CD14-positive monocyte (primary cell): ENCODE results near the gene PEX10. TPM values are rescaled to one million over a fixed set of nuclear protein-coding genes. Genes with fewer than 3 reads are reported as not detected.

Experiments
- DNase-seq, 3 donors: peaks; one replicate each; pipeline ENCODE4 v3.0.0-alpha.2; 2011 to 2022
- H2AFZ ChIP-seq: 2 replicates; pipeline ENCODE4 v1.6.0; 2012; ENCODE audit warnings: mild to moderate bottlenecking, low read depth, low read length, inconsistent platforms; ENCODE audit not compliant: insufficient read depth, poor library complexity, severe bottlenecking
- H3K27ac ChIP-seq, 2 donors: 1 replicate in 1 of 2; 2 replicates in 1 of 2; pipeline ENCODE4 v1.5.1; 2012 to 2013; ENCODE audit warnings: low read length in 2 of 2, control low read depth in 1 of 2, inconsistent platforms in 1 of 2, low read depth in 1 of 2, mild to moderate bottlenecking in 1 of 2
- H3K27me3 ChIP-seq, 2 donors: one replicate each; pipeline versions ENCODE4 v1.6.0 to v1.6.1; 2011 to 2013; ENCODE audit warnings: low read length in 2 of 2; ENCODE audit not compliant: control insufficient read depth in 2 of 2, insufficient read depth in 2 of 2
- H3K36me3 ChIP-seq, 2 donors: replicated peaks in 1 of 2; 1 replicate in 1 of 2; 2 replicates in 1 of 2; pipeline versions ENCODE4 v1.5.1 to v1.6.1; 2012 to 2013; ENCODE audit warnings: low read length in 2 of 2, control low read depth in 1 of 2, inconsistent platforms in 1 of 2, mild to moderate bottlenecking in 1 of 2; ENCODE audit not compliant: insufficient read depth in 2 of 2, control insufficient read depth in 1 of 2
- H3K4me1 ChIP-seq, 2 donors: 1 replicate in 1 of 2; 2 replicates in 1 of 2; pipeline versions ENCODE4 v1.5.1 to v1.6.1; 2012 to 2013; ENCODE audit warnings: low read length in 2 of 2, control low read depth in 1 of 2, inconsistent platforms in 1 of 2, mild to moderate bottlenecking in 1 of 2, moderate library complexity in 1 of 2; ENCODE audit not compliant: insufficient read depth in 2 of 2, control insufficient read depth in 1 of 2
- H3K4me2 ChIP-seq: replicated peaks from 2 replicates; pipeline ENCODE3; 2012; ENCODE audit warnings: low read length, moderate library complexity, mild to moderate bottlenecking; ENCODE audit not compliant: poor library complexity, severe bottlenecking; ENCODE audit errors: extremely low read depth
- H3K4me3 ChIP-seq, 3 experiments: fragments of 200-600 bp in 1 of 3; sonication (generic) in 1 of 3; replicated peaks in 1 of 3; 1 replicate in 2 of 3; 2 replicates in 1 of 3; pipeline ENCODE4 v1.5.1; 2011 to 2013; ENCODE audit warnings: low read length in 3 of 3, mild to moderate bottlenecking in 3 of 3, control low read depth in 2 of 3, low read depth in 2 of 3, inconsistent platforms in 1 of 3, moderate library complexity in 1 of 3
- H3K79me2 ChIP-seq: 2 replicates; pipeline ENCODE4 v1.6.0; 2012; ENCODE audit warnings: mild to moderate bottlenecking, control low read depth, inconsistent platforms, low read length, moderate library complexity; ENCODE audit not compliant: insufficient read depth
- H3K9ac ChIP-seq: 2 replicates; pipeline ENCODE4 v1.6.0; 2017; ENCODE audit warnings: low read length, mild to moderate bottlenecking; ENCODE audit not compliant: insufficient read depth, poor library complexity, severe bottlenecking
- H3K9me3 ChIP-seq, 2 donors: replicated peaks in 1 of 2; 1 replicate in 1 of 2; 2 replicates in 1 of 2; pipeline versions ENCODE4 v1.5.1 to v1.6.1; 2012 to 2013; ENCODE audit warnings: low read length in 2 of 2, control low read depth in 1 of 2; ENCODE audit not compliant: control insufficient read depth in 1 of 2, insufficient read depth in 1 of 2
- H4K20me1 ChIP-seq: 2 replicates; pipeline ENCODE4 v1.6.0; 2012; ENCODE audit warnings: mild to moderate bottlenecking, low read length, control low read depth, moderate library complexity; ENCODE audit not compliant: insufficient read depth
- H3K27ac Mint-ChIP-seq, 7 donors: one replicate each; pipeline ENCODE4 v1.8.0; 2020; ENCODE audit warnings: mild to moderate bottlenecking in 7 of 7, mixed read lengths in 7 of 7, moderate library complexity in 6 of 7, inconsistent platforms in 2 of 7
- H3K27me3 Mint-ChIP-seq, 3 donors: one replicate each; pipeline ENCODE4 v1.8.0; 2021 to 2022; ENCODE audit warnings: low read depth in 3 of 3, mild to moderate bottlenecking in 3 of 3, mixed read lengths in 3 of 3, moderate library complexity in 3 of 3, inconsistent platforms in 1 of 3
- H3K36me3 Mint-ChIP-seq, 2 donors: one replicate each; pipeline ENCODE4 v1.8.0; 2020; ENCODE audit warnings: mixed read lengths in 2 of 2, inconsistent platforms in 1 of 2, mild to moderate bottlenecking in 1 of 2
- H3K4me1 Mint-ChIP-seq: one replicate; pipeline ENCODE4 v1.8.0; 2020; ENCODE audit warnings: mild to moderate bottlenecking, mixed read lengths
- H3K4me3 Mint-ChIP-seq, 2 donors: one replicate each; pipeline ENCODE4 v1.8.0; 2020; ENCODE audit warnings: mild to moderate bottlenecking in 2 of 2, mixed read lengths in 2 of 2, moderate library complexity in 1 of 2
- H3K9me3 Mint-ChIP-seq, 7 donors: one replicate each; pipeline ENCODE4 v1.8.0; 2020 to 2022; ENCODE audit warnings: mixed read lengths in 7 of 7, mild to moderate bottlenecking in 6 of 7, moderate library complexity in 6 of 7, inconsistent platforms in 2 of 7
- WGBS: methylation state at CpG from one replicate; pipeline ENCODE4 v1.1.5; 2013; ENCODE audit warnings: missing lambda C conversion rate; ENCODE audit not compliant: insufficient coverage; 5-methylcytosine and 5-hydroxymethylcytosine counted together
- intact Hi-C, 2 donors: fragments of 100-400 bp; cut with micrococcal nuclease; formaldehyde crosslinking; loops; one replicate each; pipeline versions ENCODE4 v1.15.0 to v1.15.1; 2023
- polyA plus RNA-seq, 3 donors: library from polyadenylated mRNA; depleted of rRNA in 1 of 3; unstranded in 2 of 3; stranded (reverse) in 1 of 3; fragments of 300-500 nt in 2 of 3; fragments of >200 nt in 1 of 3; fragmentation: Illumina TruSeq in 2 of 3; gene quantifications; 1 replicate in 2 of 3; 2 replicates in 1 of 3; pipeline ENCODE4 v1.2.3, GENCODE V29; 2012 to 2021
- TF ChIP-seq, protein P1 (sequence below): fragments of 200-600 bp; IDR thresholded peaks from one replicate; pipeline ENCODE4 v1.8.0; 2022; ENCODE audit warnings: antibody characterized with exemption, mild to moderate bottlenecking

PEX10 gene
- polyA plus RNA-seq, 3 donors = 7.0 to 10.5 (median 8.2) TPM

DNA sequence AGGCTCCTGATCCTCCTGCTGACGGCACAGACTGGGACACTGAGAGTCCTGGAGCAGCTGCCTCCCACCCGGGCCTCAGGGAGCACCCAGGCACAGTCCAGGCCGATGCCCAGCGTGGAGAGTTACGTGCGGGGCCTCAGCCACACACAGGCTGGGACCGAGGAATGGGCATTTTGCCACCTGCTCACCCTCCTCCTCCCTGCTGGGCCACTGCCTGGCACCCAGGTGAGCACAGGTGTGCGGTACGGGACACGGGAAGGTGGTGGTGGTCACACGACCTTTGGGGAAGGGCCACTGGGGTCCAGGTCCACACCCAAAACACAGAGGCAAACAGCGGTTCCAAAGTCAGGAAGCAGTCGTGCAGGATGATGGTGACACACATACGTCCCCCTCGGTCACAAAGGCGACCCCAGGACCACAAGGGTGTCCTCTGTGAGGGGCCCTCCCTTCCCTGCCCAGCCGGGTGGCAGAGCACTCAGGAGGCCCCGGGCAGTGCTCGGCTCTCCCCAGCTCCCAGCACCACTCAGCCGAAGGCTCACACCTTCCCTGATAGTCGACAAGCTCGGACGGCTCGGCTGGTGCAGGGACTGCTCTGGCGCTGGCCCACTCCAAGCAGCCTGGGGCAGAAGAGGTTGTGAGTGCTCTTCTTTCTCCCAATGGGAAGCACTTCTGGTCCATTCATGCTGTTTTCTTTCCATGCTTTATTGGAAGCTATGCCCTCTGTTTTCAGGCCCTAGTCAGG is 35.3 kb downstream of the PEX10 start:
- H3K36me3 ChIP-seq = no peaks in the 10 kb centered on the region
- peaks cover 4 to 6% of the 10 kb centered on the region in 2 donors for H3K4me1 ChIP-seq
- no peaks in the 10 kb centered on the region for H3K36me3 Mint-ChIP-seq
- no peak overlapping the region for H3K27ac Mint-ChIP-seq
- WGBS = 97% methylated on average over 21 of the region's 25 CpGs
- TF ChIP-seq, protein P1, sequence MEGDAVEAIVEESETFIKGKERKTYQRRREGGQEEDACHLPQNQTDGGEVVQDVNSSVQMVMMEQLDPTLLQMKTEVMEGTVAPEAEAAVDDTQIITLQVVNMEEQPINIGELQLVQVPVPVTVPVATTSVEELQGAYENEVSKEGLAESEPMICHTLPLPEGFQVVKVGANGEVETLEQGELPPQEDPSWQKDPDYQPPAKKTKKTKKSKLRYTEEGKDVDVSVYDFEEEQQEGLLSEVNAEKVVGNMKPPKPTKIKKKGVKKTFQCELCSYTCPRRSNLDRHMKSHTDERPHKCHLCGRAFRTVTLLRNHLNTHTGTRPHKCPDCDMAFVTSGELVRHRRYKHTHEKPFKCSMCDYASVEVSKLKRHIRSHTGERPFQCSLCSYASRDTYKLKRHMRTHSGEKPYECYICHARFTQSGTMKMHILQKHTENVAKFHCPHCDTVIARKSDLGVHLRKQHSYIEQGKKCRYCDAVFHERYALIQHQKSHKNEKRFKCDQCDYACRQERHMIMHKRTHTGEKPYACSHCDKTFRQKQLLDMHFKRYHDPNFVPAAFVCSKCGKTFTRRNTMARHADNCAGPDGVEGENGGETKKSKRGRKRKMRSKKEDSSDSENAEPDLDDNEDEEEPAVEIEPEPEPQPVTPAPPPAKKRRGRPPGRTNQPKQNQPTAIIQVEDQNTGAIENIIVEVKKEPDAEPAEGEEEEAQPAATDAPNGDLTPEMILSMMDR = no peak
- H3K4me2 ChIP-seq = no peak overlapping the region
- H3K27me3 Mint-ChIP-seq = peaks cover 0 to 1% (median 0%) of the 10 kb centered on the region in 3 donors
- H3K4me3 Mint-ChIP-seq = no peak overlapping the region
- peaks cover 9% of the 10 kb centered on the region for H3K4me1 Mint-ChIP-seq
- H3K27ac ChIP-seq = no peak overlapping the region
- H2AFZ ChIP-seq = no peak overlapping the region
- no peaks in the 10 kb centered on the region for H4K20me1 ChIP-seq
- H3K9me3 Mint-ChIP-seq = peaks cover 0 to 6% (median 0%) of the 10 kb centered on the region in 7 donors
- no peak for DNase-seq
- intact Hi-C loops = no loop called here
- no peaks in the 10 kb centered on the region for H3K9me3 ChIP-seq
- H3K9ac ChIP-seq = no peak overlapping the region
- no peaks in the 10 kb centered on the region for H3K27me3 ChIP-seq
- no peak overlapping the region for H3K4me3 ChIP-seq
- H3K79me2 ChIP-seq = no peaks in the 10 kb centered on the region

DNA sequence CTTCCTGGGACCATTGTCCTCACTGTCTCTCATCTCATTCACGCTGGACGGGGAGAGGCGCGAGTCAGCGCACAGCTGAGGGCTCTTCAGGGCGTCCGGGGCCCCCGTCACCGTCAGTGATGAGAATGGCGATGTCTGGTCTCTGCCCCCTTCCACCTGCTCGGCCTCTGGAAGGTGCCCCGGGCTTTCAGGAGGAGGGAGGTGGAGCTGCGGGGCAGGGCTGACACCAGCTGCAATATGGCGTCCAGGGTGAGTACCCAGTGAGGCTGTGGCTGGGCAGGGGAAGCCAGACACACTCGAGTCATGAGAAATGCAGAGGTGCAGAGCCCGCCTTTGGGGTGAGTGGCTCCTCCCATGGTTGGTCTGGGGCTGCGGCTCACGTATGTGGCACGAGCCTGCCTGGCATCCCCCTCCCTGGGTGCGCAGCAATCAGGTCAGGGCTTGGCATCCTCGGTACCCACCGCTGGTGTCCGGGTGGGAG is 36.1 kb downstream of the PEX10 start:
- H3K79me2 ChIP-seq = no peaks in the 10 kb centered on the region
- peaks cover 4 to 6% of the 10 kb centered on the region in 2 donors for H3K4me1 ChIP-seq
- Mint-ChIP-seq H3K4me1 (peaks cover 9% of the 10 kb centered on the region), H3K4me3 (no peak overlapping the region), H3K9me3 (peaks cover 0 to 6% (median 0%) of the 10 kb centered on the region in 7 donors), H3K36me3 (no peaks in the 10 kb centered on the region), H3K27ac (peak overlapping the region in 1 of 7 donors; percentile 46), H3K27me3 (peaks cover 0 to 1% (median 0%) of the 10 kb centered on the region in 3 donors)
- WGBS = 93% methylated on average over 17 of the region's 23 CpGs
- no peaks in the 10 kb centered on the region for H3K36me3 ChIP-seq
- H3K9ac ChIP-seq = no peak overlapping the region
- no peak overlapping the region for H3K4me2 ChIP-seq
- intact Hi-C loops = no loop called here
- no peaks in the 10 kb centered on the region for H4K20me1 ChIP-seq
- no peak overlapping the region for H3K4me3 ChIP-seq
- DNase-seq = no peak
- TF ChIP-seq, protein P1 = no peak
- no peak overlapping the region for H3K27ac ChIP-seq
- no peak overlapping the region for H2AFZ ChIP-seq
- H3K27me3 ChIP-seq = no peaks in the 10 kb centered on the region
- H3K9me3 ChIP-seq = no peaks in the 10 kb centered on the region
